ENCODE measurements around the gene CD69.

GRCh38 chr12:9740106-9740750, 20.5 kb downstream of the CD69 start:
- TF ChIP-seq GLIS3 (CRISPR knock-in tag; IDR thresholded peaks at IDR 0.05) (no peak), CSDC2 (CRISPR knock-in tag; IDR thresholded peaks at IDR 0.05) (no peak), ZFP3 (CRISPR knock-in tag; IDR thresholded peaks at IDR 0.05) (no peak), PATZ1 (CRISPR knock-in tag; IDR thresholded peaks at IDR 0.05; ENCODE audit: borderline replicate concordance) (no peak)

All from SK-N-SH treated with all-trans-retinoic acid at 6 μM for 48 hours (cell line).